GM18502 (cell line): ENCODE data around the gene JOSD1.

ENCODE experiments used
- ATAC-seq: cut with Tn5 transposase; IDR thresholded peaks from one replicate; pipeline ENCODE4 v1.9.1; 2021; ENCODE audit warnings: mild to moderate bottlenecking; ENCODE audit not compliant: unreplicated experiment, poor library complexity

JOSD1 gene

GRCh38 chr22:38715852-38716251 is 15.1 kb upstream of the JOSD1 start:
- ATAC-seq, result no peak

- ATAC-seq, result no peak
These were observed 14.5 kb upstream of the JOSD1 start for GRCh38 chr22:38715176-38715764.

- ATAC-seq, result no peak
These were observed 13.2 kb upstream of the JOSD1 start for GRCh38 chr22:38713921-38714320.

- ATAC-seq, result no peak
These were observed 11.9 kb upstream of the JOSD1 start for GRCh38 chr22:38712486-38713207.

- no peak for ATAC-seq
These were observed 10.1 kb upstream of the JOSD1 start for GRCh38 chr22:38710866-38711265.

GRCh38 chr22:38710351-38710750 is 9.6 kb upstream of the JOSD1 start:
- ATAC-seq, result no peak

GRCh38 chr22:38709306-38709705 is 8.6 kb upstream of the JOSD1 start:
- no peak for ATAC-seq

GRCh38 chr22:38707984-38708383 is 7.2 kb upstream of the JOSD1 start:
- no peak for ATAC-seq

- ATAC-seq, result no peak
These were observed 6.6 kb upstream of the JOSD1 start for GRCh38 chr22:38707346-38707745.

- no peak for ATAC-seq
These were observed 6.1 kb upstream of the JOSD1 start for GRCh38 chr22:38706901-38707195.

GRCh38 chr22:38706101-38706900 is 5.6 kb upstream of the JOSD1 start:
- ATAC-seq, result peak; percentile 7

- peak; percentile 72 for ATAC-seq
These were observed 4.7 kb upstream of the JOSD1 start, which contains the start of gene GTPBP1 for GRCh38 chr22:38705235-38706100. TSS of gene GTPBP1 (plus strand) at chr22:38705944. CDS start at chr22:38705956, 12 bp downstream.

GRCh38 chr22:38704654-38705234 is 4.0 kb upstream of the JOSD1 start:
- no peak for ATAC-seq

- peak; percentile 16 for ATAC-seq
These were observed 414 bp downstream of the JOSD1 start for GRCh38 chr22:38700270-38700788.

GRCh38 chr22:38699784-38700183 is 959 bp downstream of the JOSD1 start:
- ATAC-seq, result no peak

GRCh38 chr22:38699143-38699542 is 1.6 kb downstream of the JOSD1 start:
- ATAC-seq, result no peak

GRCh38 chr22:38698407-38699094 is 2.2 kb downstream of the JOSD1 start:
- ATAC-seq, result no peak

- no peak for ATAC-seq
These were observed 3.2 kb downstream of the JOSD1 start for GRCh38 chr22:38697425-38698089.
